GM12892 (cell line): ENCODE data around the gene CCL22.

Experiments
- POLR2A ChIP-seq: IDR thresholded peaks from 2 replicates; pipeline ENCODE4 v1.6.1; 2011; ENCODE audit warnings: low read depth, low read length, control low read depth
- POLR2AphosphoS5 ChIP-seq: IDR thresholded peaks from 2 replicates; pipeline ENCODE4 v1.6.1; 2011; ENCODE audit warnings: low read depth, low read length, control low read depth
- TAF1 ChIP-seq: IDR thresholded peaks from 2 replicates; pipeline ENCODE4 v1.6.1; 2011; ENCODE audit warnings: low read depth, mild to moderate bottlenecking, control low read depth, low read length, borderline replicate concordance

- TF ChIP-seq POLR2A (no peak), POLR2AphosphoS5 (no peak), TAF1 (no peak)
These were observed 44.3 kb upstream of the CCL22 start for GRCh38 chr16:57314161-57314785.
